DMS 273 (cell line): Measurements from ENCODE around the gene PRSS33.

Experiments used
- DNase-seq: peaks from one replicate; lab custom pipeline; 2025; ENCODE audit not compliant: unreplicated experiment; lab: John Stamatoyannopoulos, UW

Gene PRSS33

DNA sequence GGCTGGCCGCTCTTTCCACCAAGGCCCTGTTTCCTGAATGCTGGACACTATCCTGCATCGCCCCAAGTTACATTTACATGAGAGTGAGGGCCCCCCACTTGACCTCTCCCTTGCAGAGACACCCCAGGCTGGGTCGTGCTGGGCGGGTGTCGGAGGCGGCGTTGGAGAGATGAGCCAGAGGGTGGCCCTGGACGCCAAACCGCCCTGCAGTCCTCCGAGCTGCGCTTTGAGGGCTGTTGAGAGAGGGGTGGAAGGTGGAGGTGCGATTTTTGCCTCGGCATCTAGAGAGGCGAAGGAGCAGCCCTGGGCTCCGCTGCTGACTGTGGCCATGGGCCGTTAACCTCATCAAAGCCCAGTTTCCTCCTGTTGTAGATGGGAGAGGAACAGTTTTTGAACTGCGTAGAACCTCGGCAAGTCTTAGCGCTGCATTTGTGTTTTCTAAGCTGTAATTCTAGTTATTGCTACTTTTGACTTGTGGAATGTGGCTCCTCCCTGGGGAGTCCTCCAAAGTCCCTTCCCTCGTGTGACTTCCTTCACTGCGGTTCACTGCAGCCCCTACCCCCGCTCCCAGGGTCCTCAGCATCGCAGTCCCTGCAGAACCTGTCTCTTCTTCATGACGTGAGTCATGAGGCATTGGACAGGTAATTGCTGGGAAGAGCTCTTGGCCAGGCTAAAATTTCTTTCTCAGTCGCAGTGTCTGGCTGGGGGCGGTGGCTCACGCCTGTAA lies 9.3 kb downstream of the PRSS33 start:
- peak; percentile 60 for DNase-seq

DNA sequence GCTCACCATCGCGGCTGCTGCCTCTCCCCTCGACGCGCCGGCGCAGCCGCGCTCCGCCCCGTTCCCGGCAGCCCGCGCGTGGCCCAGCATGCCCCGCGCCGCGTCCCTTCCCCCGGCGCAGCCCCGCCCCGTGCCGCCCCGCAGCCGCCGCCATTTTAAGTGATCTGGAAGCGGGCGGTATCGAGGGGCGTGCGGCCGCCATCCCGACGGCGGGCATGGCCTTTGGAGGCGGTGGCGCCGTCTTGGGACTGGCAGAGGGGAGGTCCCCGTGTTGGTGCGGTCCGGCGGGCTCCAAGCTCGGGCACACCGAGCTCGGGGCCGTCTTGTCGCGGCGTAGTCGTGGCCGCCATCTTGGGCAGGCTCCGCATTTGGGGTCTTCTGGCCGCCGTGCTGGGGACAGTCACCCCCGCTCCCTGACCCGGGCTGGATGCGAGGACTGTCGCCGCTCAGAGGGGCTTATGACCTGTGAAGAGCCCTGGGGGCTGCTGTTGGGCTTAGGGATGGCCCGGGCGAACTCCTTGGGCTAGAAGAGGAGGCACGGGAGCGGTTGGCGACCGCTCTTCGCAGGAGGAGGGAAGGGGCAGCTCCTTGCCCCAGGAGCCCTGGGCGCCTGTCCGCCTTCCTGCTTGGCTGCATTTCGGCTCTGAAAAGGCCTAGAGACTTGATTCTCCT lies 10.0 kb downstream of the PRSS33 start, which contains the start of gene ELOB:
Gene ELOB (minus strand): TSS at position 50 of the 672 bp plus-strand sequence. CDS start 41 bp downstream, at position 9.
- DNase-seq, result peak; percentile 95

DNA sequence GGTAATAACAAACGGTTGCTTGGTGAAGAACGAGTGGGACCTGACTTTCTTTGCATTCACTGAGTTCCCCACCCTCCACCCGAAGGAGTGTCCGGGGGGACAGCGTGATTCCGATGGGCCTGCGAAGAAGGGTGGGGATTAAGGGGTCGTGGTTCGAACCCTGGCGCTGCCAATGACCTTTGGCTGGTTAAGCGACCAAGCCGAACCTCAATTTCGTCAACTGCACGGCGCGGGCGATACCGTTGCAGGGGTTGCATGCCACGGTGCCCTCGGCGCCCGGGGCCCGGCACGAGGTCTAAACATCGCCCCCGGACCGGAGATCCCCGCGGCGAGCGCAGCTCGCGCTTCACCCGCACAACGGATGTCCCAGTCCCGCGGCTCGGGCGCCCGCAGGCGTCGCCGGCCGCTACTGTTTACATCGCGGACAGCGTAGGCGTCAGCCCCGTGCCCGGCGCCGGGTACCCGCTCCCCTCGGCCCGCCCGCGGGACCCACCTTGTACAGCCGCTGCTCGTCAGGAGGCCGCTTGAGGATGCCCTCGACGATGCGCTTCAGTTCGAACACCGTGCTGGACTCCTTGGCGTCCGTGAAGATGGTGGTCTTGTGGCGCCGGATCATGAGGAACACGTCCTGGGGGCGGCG lies 10.7 kb downstream of the PRSS33 start:
- peak; percentile 74 for DNase-seq

DNA sequence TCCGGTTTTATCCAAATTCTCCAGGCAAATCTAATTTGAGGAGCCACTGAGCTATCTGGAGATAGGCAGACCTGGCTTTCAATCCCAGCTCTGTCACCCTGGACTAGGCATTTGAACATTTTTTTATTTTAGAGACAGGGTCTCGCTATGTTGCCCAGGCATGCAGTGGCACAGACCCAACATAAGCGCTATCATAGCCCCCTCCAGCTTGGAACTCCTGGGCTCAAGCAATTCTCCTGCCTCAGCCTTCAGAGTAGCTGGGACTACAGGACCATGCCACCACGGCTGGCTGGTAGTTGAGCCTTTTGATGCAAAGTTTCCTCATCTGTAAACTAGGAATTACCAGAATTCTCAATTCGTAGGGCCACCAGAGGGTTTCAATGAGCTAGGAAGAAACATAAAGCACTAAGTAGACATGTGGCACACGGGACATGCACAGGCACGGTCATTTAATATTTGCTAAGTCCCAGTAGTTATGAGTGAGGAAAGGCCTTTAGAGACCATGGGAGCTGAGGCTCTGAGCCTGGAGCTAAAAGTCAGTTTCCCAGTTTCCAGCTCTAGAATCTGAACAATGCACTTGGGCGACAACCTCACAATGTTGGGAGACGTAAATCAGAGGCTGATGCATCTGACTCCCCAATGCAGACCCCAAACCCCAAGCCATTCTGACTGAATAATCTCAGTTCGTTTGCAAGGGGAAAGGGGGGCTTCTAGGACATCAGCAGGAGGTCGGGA lies 11.4 kb downstream of the PRSS33 start:
- DNase-seq, result no peak

DNA sequence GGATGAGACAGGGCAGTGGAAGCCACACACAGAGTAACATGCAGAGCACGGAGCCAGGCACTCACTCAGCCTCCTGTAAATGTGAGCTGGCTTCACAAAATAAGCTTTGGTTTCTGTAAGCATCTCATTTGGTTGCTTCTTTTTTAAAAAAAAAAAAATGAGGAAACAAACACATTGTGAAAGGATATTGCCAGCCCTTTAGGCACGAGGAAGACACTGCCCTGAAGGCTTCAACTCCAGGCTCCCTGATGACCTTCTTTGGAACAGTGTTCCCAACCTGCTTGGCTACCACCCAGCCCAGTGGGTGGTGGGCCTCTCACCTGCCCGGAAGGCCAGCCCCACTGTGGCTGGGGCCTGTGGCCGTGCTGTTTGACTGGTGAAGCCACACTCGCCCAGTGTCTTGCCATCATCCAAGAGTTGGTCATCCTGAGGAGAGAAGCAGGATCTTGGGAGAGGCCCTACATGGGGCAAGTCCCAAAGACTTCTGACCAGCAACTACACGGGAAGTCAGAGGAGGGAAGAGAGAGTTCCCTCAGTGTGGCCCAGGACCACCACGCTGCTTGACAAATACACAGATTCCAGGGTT lies 12.1 kb downstream of the PRSS33 start:
- no peak for DNase-seq

DNA sequence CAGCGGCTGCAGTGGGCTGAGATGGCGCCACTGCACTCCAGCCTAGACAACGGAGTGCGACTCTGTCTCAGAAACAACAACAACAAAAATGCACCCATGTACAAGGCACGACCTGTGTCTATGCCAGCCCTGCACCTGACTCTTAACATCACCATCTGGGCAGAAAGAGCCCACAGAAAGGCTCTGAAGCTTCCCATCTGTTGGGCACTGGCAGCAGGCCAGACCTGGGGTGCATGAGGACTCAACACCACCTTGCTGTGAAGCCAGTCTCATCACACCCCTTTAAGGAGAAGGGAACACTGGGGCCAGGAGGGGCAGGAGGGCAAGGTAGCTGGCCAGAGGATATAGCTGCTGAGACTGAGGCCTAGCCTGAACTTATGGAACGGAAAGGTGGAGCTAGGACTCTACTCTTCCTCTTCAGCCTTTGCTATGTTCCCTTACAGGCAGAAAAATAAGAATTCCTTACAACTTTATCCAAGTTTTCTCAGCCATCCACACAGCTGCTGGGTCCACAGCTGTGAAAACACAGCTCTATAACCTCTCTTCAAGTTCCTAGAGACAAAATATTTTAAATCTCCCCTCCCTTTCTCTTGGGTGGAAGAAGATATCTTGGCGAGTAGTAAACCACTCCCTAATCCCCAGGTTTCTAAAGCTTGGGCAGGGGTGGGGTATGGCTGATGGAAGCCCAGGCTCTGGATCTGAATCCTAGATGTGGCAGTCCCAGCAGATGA lies 13.0 kb downstream of the PRSS33 start:
- peak; percentile 98 for DNase-seq

DNA sequence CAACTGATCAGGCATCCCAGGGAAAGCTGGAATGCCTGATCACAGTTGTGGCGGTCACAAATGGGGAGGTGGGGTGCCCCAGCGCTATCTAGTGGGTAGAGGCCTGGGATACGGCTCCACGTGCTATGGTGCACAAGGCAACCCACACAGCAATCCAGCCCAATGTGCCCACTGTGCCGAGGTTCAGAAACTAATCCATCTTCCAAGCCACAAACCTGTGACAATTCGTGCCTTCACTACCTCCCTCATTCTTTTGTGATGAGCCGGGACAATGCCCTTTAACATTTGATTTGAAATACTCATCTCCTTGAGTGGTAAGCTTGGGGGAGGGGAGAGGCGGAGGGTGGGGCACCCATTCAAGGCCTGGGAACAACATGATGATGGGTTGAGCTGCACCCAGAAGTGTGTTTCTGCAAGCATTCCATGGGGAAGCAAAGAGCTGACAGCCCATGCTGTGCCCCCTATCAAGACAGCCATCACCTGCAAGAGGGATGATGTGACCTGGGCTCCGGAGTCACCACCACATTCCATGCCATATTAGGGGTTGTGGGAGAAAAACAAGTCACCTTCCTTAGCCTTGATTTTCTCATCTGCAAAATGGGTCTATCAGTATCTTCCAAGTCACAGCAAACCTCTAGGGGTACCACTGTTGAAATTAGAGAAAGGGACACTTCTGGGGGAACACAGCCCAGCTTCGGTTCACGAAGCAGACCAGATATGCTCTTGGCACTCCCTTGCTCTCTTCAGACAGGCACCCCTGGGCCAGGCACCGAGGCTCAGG lies 14.0 kb downstream of the PRSS33 start:
- no peak for DNase-seq

DNA sequence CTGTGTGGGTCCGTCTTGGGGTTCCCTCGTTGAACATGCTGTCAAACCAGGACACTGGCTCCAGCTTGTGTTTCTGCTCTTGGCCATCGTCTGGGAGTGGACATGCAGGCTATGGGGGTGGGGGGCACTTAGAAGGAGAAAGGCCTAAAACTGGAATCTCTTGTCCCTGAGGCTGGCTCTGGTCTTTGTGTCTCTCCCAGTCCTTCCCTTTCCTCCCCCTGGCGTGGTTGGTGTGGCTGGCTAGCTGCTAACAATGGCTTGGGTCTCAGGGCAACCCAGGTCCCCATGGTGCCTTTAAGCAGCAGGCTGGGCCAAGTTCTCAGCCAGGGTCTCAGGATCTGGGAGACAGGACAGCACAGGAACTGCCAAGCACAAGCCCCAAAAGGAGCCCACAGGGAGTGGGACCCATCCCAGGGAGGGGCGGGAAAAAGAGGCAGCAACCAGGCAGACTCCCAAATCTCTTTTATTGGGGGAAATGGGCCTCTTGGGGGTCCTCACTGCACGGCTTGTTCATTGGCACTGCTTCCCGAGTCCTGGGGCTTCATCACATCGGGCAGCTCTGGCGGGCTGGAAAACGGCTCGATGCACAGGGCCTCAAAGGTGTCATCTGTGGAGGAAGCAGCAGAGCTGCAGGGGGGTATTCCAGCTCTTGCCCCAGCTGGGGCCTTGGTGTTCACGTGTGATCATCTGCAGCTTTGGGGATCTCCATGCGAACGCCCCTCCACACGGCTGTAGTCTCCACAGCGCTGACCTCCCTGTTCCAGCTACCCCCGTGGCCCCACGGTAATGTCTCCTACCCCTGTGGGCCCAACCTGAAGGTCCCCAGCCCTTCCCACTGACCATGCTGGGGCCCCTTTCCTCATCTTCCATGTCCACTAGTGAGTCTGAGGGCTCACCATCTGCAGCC lies 15.6 kb downstream of the PRSS33 start:
- no peak for DNase-seq

DNA sequence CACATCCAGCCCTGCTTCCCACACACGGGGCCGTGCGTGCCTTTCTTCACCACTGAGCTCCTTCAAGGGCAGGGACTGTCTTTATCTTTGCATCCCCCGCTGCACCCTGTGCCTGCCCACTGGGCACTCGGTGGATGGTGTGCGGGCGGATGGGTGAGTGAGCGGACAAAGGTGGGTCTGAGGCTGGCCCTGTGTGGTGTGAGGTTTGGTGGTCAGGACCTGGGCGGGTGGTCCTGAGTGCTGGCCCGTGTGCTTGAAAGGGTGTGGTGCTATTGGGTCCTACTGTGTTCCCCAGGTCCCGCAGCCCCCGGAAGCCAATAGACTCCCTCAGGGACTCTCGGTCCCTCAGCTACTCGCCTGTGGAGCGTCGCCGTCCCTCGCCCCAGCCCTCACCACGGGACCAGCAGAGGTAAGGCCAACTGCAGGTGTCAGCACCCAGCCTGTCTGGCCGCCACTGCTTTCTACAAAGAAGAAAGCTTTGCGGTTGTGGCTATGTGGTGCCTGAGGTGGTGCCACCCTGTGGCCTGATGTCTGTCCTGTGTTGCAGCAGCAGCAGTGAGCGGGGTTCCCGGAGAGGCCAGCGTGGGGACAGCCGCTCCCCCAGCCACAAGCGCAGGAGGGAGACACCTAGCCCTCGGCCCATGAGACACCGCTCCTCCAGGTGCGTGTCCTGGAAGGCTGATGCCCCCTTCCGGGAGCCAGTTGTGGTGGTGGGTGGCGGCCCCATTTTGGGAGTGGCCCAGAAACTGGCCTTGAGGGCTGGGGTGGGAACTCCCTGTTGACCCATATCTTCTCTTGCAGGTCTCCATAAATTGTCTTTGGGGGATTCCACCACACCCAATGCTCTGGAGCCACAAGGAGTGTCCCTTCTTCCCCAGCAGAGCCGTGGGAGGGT lies 17.1 kb downstream of the PRSS33 start:
- DNase-seq, result peak; percentile 48

DNA sequence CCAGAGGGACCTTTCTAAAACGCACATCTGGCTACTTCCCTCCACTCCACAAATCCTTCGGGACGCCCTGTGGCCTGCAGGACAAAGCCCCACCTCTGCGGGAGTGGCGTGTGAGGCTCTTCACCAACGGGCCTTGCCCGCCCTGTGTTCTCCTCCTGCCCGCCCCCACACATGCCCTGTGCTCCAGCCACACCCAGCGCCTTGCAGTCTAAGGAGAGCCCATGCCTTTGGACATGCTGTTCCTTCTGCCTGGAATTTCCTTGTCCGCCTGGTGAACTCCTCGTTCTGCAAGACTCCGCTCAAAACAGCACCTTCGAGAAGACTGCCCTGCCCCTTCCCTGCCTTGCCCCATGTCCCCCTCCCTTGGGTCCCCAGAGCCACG lies 17.7 kb downstream of the PRSS33 start:
- peak; percentile 46 for DNase-seq

DNA sequence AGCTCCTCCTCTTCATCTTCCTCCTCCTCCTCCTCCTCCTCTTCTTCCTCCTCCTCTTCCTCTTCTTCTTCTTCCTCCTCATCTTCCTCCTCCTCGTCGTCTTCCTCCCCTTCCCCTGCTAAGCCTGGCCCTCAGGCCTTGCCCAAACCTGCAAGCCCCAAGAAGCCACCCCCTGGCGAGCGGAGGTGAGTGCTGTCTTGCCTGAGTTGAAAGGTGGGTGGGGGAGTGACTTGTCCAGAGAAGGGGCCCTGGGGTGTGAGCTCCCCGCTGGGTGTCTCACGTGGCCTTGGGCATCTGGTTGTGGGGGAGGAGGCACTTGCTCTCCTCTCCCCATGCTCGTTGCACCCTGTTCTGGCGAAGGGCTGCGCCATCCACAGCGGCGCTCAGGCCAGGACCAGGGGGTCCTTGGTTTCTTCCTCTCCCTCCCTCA lies 18.2 kb downstream of the PRSS33 start:
- DNase-seq, result no peak

DNA sequence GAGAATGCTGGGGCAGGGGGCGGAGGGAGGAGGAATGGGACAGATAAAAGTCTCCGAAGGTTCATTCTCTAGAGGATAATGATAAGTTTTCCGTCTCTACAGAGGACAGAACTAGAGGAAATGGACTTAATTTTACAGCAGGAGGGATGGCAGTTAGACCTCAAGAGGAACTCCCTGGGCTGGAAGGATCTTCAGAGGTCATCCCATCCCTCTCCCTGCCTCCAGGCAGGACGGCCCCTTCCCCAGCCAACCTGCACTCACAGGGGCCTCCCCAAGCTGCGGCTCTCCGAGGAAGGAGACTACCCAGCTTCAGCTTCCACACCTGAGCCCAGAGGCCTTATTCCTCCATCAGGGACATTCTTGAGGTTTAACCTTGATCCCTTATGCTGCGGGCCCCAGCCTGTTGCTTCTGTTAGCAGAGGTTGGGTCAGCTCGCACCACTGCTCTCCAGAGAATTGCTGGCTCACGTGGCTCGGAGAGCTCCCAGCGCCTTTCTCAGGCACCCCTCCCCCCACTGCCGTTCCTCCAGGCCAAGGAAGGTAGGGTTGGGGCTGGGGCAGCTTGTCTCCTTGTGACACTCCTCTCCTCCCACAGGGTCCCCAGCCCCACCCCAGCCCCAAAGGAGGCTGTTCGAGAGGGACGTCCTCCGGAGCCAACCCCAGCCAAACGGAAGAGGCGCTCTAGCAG lies 18.8 kb downstream of the PRSS33 start:
- no peak for DNase-seq

DNA sequence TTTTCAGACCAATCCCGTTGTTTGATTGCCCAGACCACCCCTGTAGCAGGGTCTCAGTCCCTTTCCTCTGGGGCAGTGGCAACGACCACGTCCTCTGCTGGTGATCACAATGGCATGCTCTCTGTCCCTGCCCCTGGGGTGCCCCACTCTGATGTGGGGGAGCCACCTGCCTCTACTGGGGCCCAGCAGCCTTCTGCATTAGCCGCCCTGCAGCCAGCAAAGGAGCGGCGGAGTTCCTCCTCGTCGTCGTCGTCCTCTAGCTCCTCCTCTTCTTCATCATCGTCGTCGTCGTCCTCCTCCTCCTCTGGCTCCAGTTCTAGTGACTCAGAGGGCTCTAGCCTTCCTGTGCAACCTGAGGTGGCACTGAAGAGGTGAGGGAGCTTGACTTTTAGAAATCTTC lies 19.5 kb downstream of the PRSS33 start:
- DNase-seq, result no peak

DNA sequence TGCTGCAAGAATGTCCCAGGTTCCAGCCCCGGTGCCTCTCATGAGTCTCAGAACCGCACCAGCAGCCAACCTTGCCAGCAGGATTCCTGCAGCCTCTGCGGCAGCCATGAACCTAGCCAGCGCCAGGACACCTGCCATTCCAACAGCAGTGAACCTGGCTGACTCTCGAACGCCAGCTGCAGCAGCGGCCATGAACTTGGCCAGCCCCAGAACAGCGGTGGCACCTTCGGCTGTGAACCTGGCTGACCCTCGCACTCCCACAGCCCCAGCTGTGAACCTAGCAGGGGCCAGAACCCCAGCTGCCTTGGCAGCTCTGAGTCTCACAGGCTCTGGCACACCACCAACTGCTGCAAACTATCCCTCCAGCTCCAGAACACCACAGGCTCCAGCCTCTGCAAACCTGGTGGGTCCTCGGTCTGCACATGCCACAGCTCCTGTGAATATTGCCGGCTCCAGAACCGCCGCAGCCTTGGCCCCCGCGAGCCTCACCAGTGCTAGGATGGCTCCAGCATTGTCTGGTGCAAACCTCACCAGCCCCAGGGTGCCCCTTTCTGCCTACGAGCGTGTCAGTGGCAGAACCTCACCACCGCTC lies 20.1 kb downstream of the PRSS33 start:
- peak; percentile 62 for DNase-seq

DNA sequence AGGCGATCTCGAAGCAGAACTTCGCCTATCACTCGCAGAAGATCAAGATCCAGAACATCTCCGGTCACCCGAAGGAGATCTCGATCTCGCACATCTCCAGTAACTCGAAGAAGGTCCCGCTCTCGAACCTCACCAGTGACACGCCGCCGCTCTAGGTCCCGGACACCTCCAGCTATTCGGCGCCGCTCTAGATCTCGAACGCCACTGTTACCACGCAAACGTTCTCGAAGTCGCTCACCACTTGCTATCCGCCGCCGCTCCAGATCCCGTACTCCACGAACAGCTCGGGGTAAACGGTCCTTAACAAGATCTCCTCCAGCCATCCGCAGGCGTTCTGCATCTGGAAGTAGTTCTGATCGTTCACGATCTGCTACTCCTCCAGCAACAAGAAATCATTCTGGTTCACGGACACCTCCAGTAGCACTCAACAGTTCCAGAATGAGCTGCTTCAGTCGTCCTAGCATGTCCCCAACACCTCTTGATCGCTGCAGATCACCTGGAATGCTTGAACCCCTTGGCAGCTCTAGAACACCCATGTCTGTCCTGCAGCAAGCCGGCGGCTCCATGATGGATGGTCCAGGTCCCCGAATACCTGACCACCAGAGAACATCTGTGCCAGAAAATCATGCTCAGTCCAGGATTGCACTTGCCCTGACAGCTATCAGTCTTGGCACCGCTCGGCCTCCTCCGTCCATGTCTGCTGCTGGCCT lies 20.8 kb downstream of the PRSS33 start:
- no peak for DNase-seq
